VCaP (cell line): ENCODE data around the gene SGF29.
"Not testable (repeated sequence)": the region's sequence is repeated elsewhere in the genome, so short reads cannot be mapped to it uniquely, and the experiment has no call there.

ENCODE experiments used
- H3K27ac ChIP-seq: fragments of 450-650 bp; 2 replicates; pipeline ENCODE4 v1.5.1; 2017
- TF ChIP-seq, protein P1 (sequence below): fragments of 450-650 bp; conservative IDR thresholded peaks from 2 replicates; pipeline ENCODE4 v1.5.1; 2017; ENCODE audit warnings: mild to moderate bottlenecking, moderate library complexity

SGF29 gene

DNA sequence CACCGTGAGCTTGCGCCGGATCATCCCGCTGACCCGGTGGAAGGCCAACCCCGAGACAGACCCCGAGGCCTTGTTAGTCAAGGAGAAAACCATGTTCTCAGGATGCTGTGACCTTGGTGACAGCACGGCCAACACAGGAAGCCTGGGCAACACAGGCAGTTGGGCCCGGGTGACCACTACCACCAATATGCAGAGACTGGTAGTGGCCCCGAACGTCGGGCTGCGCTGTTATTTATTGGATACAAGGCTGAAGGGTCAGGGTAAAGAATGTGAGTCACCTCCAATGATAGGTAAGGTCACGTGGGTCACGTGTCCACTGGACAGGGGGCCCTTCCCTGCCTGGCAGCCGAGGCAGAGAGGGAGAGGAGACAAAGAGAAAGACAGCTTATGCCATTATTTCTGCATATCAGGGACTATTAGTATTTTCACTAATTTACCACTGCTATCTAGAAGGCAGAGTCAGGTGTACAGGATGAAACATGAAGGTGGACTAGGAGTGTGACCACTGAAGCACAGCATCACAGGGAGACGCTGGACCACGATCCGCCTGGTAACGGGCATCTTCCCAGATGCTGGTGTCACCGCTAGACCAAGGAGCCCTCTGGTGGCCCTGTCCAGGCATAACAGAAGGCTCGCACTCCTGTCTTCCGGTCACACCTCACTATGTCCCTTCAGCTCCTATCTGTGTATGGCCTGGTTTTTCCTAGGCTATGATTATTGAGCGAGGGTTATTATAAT, 61.9 kb downstream of the SGF29 start:
- H3K27ac ChIP-seq: not testable (repeated sequence)
- TF ChIP-seq, protein P1, sequence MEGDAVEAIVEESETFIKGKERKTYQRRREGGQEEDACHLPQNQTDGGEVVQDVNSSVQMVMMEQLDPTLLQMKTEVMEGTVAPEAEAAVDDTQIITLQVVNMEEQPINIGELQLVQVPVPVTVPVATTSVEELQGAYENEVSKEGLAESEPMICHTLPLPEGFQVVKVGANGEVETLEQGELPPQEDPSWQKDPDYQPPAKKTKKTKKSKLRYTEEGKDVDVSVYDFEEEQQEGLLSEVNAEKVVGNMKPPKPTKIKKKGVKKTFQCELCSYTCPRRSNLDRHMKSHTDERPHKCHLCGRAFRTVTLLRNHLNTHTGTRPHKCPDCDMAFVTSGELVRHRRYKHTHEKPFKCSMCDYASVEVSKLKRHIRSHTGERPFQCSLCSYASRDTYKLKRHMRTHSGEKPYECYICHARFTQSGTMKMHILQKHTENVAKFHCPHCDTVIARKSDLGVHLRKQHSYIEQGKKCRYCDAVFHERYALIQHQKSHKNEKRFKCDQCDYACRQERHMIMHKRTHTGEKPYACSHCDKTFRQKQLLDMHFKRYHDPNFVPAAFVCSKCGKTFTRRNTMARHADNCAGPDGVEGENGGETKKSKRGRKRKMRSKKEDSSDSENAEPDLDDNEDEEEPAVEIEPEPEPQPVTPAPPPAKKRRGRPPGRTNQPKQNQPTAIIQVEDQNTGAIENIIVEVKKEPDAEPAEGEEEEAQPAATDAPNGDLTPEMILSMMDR: peak; percentile 72

GRCh38 chr16:28616224-28616577, 62.5 kb downstream of the SGF29 start:
- TF ChIP-seq, protein P1: peak; percentile 20
- not testable (repeated sequence) for H3K27ac ChIP-seq

- TF ChIP-seq, protein P1: no peak
- no peak overlapping the region for H3K27ac ChIP-seq
Measured at GRCh38 chr16:28616636-28617035, 62.9 kb downstream of the SGF29 start.

DNA sequence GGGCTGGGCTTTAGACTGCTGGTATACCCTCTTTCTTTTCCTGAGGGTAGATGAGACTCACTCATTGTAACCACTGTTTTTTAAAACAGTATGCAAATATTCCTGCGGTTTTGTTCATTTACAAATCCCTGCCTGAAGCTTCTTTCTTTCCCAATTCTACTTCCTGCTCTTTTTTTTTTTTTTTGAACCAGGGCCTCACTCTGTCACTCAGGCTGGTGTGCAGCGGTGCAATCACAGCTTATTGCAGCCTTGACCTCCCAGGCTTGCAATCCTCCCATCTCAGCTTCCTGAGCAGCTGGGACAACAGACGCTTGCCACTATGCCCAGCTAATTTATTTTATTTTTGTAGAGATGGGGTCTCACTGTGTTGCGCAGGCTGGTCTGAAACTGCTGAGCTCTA, 64.2 kb downstream of the SGF29 start:
- TF ChIP-seq, protein P1: no peak
- H3K27ac ChIP-seq: no peak overlapping the region

GRCh38 chr16:28620316-28620715, 66.6 kb downstream of the SGF29 start:
- H3K27ac ChIP-seq: not testable (repeated sequence)

- no peak overlapping the region for H3K27ac ChIP-seq
Measured at GRCh38 chr16:28621481-28622155, 67.9 kb downstream of the SGF29 start.

GRCh38 chr16:28622532-28623171, 68.9 kb downstream of the SGF29 start:
- peak overlapping the region; percentile 51; the same call in 1 of the 2 replicates for H3K27ac ChIP-seq

More at GRCh38 chr16:28621481-28622155, 67.9 kb downstream of the SGF29 start:
- TF ChIP-seq, protein P1: no peak

DNA sequence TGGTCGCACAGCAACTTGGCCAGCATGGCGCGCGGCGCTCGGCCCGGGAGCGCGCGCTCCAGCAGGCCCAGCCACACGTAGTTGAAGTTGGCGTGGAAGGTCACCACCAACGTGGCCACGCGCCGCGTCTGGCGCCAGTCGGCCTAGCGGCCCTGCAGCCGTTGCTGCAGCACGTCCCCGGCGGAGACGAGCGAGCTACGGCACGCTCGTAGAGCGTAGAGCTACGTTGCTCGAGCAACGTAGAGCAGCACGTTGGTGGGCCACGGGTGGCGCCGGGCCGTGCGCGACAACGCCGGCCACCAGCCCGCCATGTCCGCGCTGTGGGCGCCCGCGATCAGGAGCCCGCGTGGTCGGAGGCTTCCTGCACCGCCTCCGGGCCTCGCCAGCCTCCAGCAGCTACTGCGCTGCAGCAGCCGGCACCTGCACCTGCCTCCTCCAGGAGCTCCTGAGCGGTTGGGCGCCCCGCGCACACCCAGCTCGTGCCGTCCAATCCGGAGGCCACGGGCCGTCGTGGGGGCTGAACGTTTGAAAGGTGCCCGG, 69.5 kb downstream of the SGF29 start:
- H3K27ac ChIP-seq: peak overlapping the region; percentile 51; the same call in 1 of the 2 replicates
- TF ChIP-seq, protein P1: no peak

DNA sequence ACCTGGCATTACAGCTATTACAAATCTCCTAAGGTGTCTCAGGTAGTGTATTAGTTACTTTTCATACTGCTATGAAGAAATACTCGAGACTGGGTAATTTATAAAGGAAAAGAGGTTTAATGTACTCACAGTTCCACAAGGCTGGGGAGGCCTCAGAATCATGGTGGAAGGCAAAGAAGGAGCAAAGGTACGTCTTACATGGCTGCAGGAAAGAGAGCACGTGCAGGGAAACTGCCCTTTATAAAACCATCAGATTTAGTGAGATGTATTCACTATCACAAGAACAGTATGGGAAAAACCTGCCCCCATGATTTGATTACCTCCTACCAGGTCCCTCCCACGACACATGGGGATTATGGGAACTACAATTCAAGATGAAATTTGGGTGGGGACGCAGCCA, 77.2 kb downstream of the SGF29 start:
- H3K27ac ChIP-seq: not testable (repeated sequence)

DNA sequence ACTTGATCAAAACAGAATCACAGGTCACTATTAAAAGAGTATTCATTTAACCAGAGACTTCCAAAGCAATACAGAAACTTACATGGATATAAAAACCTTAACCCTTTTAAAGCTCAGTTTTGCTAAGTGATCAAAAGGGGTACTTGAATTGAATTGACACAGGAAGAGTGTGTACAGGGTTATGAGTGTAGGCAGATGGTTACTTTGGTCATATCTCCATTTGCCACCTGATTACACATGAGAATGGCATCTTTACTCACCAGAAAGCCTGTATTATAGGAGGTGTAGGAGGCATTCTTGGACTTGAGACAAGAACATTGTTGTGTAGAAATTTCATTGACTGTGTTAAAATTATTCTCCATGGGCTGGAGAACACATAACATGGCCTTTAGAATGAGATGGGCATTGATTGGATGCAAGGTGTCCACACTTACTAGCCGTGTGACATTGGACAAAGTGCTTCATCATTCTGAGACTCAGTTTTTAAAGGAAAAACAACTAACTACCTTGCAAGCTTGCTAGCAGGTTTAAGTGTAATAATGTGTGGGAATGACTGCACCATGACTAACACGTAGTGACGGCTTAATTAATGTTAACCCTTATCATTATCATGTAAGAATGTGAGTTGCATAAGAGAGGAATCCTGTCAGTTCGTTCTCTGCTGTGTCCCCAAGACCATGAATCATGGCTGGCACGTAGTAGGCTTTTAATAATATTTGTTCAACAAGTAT, 82.5 kb downstream of the SGF29 start:
- not testable (repeated sequence) for H3K27ac ChIP-seq

DNA sequence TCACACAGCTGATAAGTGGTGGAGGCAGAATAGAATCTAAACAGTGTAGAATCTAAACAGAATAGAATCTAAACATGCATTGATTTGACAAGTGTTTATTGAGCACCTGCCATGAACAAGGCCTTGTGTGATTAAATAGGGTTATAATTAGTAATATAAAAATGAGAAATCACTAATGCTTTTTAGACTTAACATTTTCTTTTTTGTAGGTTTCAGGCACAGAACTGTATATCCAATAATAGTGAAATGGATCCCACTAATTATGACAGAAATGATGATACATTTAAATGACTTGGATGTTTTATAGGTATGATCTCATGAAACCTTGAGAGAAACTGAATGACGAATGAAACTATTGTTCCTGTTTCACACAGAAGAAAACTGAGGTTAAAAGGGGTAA, 84.0 kb downstream of the SGF29 start, which contains the start of gene NPIPB8:
Gene NPIPB8 (plus strand): TSS at position 301 of the 400 bp plus-strand sequence. CDS start 296 bp downstream, outside the sequence.
- not testable (repeated sequence) for H3K27ac ChIP-seq

DNA sequence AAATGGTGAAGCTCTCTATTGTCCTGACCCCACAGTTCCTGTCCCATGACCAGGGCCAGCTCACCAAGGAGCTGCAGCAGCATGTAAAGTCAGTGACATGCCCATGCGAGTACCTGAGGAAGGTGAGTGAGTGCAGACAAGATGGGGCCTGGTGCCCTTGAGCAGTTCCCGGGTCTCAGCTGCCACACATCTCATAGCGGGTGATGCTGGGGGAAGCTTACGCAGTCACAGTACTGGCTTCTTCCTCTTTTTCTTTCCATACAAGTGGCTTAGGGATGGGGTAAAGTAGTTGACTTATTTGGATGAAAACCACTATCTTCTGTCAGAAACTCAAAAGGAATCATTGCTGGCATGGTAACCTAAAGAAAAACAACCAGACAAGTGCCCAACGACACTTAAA, 84.6 kb downstream of the SGF29 start:
- not testable (repeated sequence) for H3K27ac ChIP-seq
